AG08396 (cell line): ENCODE results near the gene BLOC1S4.

ENCODE experiments used
- DNase-seq: peaks from one replicate; pipeline ENCODE4 v3.0.0; 2012; ENCODE audit warnings: low spot score, mixed read lengths

Gene BLOC1S4

DNA sequence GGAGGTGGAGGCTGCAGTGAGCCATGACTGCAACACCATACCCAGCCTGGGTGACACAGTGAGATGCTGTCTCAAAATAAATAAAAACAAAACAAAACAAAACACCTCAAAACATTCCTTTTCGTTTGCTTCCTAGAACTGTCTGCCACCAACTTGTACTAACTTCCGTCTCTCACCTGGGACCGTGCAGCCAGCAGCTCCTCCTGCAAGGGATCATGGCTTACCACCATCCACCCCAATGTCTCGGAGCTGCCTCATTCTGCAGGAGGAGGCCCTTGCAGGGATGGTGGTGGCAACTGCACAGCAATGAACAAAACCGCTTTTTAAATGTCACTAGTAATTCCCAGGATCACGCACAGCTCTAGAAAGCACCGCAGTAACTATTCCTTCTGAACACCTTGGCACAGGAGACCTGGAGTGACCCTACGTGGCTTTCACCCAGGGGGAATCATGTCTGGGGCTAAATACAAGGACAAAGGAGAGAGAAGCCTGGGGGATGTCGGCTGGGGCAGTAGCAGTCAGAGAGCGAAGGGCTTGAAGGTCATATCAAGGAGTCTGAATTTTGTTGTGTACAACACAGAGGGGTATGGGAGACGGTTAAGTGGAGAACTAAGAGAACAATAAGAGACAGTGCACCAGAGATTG, 49.1 kb downstream of the BLOC1S4 start:
- no peak for DNase-seq

DNA sequence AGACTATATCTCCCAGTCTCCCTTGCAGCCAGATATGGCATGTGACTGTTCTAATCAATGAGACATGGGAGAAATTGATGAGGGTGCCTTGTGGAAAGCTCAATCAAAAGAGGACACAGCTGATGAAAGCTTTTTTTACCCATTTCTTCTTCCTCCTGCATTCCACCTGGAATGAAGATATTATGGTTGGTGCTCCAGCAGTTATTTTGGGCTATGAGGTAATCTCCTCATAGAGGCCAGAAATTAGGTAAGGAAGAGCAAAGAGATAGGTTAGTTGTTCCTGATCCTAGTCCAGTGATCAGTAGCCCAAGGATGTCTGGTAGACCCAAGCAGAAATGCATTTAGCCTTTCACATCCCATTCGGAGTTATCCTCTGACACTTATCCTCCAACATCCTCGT, 49.7 kb downstream of the BLOC1S4 start:
- no peak for DNase-seq
